DND-41 (cell line): ENCODE data around the gene TBC1D19.
"Not testable (repeated sequence)": the region's sequence is repeated elsewhere in the genome, so short reads cannot be mapped to it uniquely, and the experiment has no call there.

Experiments
- ATAC-seq: fragments of 200-7000 bp; cut with Tn5 transposase; 3 replicates; pipeline ENCODE4 v1.9.1; 2021; ENCODE audit warnings: low read depth; ENCODE audit not compliant: insufficient read depth
- DNase-seq: peaks from one replicate; pipeline ENCODE4 v3.0.0-alpha.2; 2020
- H2AFZ ChIP-seq: 2 replicates; pipeline ENCODE4 v1.6.0; 2012; ENCODE audit warnings: low read depth, low read length
- H3K27ac ChIP-seq: 2 replicates; pipeline ENCODE4 v1.5.1; 2012; ENCODE audit warnings: low read length, inconsistent platforms
- H3K27me3 ChIP-seq: fragments of 200-600 bp; sonication (generic); 2 replicates; pipeline ENCODE4 v1.6.0; 2012; ENCODE audit warnings: low read length, mild to moderate bottlenecking, inconsistent platforms; ENCODE audit not compliant: insufficient read depth, poor library complexity
- H3K36me3 ChIP-seq: 2 replicates; pipeline ENCODE4 v1.5.1; 2012; ENCODE audit warnings: low read length, inconsistent platforms; ENCODE audit not compliant: insufficient read depth
- H3K4me1 ChIP-seq: 2 replicates; pipeline ENCODE4 v1.5.1; 2012; ENCODE audit warnings: mild to moderate bottlenecking, low read length; ENCODE audit not compliant: insufficient read depth
- H3K4me2 ChIP-seq: 2 replicates; pipeline ENCODE4 v1.6.0; 2012; ENCODE audit warnings: mild to moderate bottlenecking, moderate library complexity, low read length, inconsistent platforms; ENCODE audit not compliant: insufficient read depth
- H3K4me3 ChIP-seq, 2 experiments: fragments of 200-600 bp in 1 of 2; shearing (Covaris generic) in 1 of 2; 2 replicates each; pipeline ENCODE4 v1.5.1; 2012 to 2016; ENCODE audit warnings: inconsistent platforms in 2 of 2, low read length in 2 of 2, mild to moderate bottlenecking in 2 of 2, low read depth in 1 of 2, moderate library complexity in 1 of 2
- H3K79me2 ChIP-seq: 2 replicates; pipeline ENCODE4 v1.6.0; 2012; ENCODE audit warnings: low read length, inconsistent platforms; ENCODE audit not compliant: insufficient read depth
- H3K9ac ChIP-seq: 2 replicates; pipeline ENCODE4 v1.6.0; 2012; ENCODE audit warnings: low read depth, mild to moderate bottlenecking, inconsistent platforms, low read length, moderate library complexity
- H3K9me3 ChIP-seq: 2 replicates; pipeline ENCODE4 v1.5.1; 2012; ENCODE audit warnings: low read length, moderate library complexity, mild to moderate bottlenecking, inconsistent platforms; ENCODE audit not compliant: insufficient read depth, severe bottlenecking
- H4K20me1 ChIP-seq: 2 replicates; pipeline ENCODE4 v1.6.0; 2012; ENCODE audit warnings: low read length; ENCODE audit not compliant: insufficient read depth
- CTCF ChIP-seq: IDR thresholded peaks from 2 replicates; pipeline ENCODE4 v1.5.1; 2012; ENCODE audit warnings: borderline replicate concordance, low read length, moderate library complexity, mild to moderate bottlenecking; ENCODE audit not compliant: poor library complexity, severe bottlenecking; ENCODE audit errors: extremely low read depth
- EZH2 ChIP-seq: IDR thresholded peaks from 3 replicates; pipeline ENCODE4 v1.6.1; 2012; ENCODE audit warnings: borderline replicate concordance, low read depth, mild to moderate bottlenecking, moderate library complexity, low read length, inconsistent platforms; ENCODE audit not compliant: severe bottlenecking

TBC1D19 gene

GRCh38 chr4:26619784-26620183, 35.9 kb downstream of the TBC1D19 start:
- Histone ChIP-seq H3K9ac (no peak overlapping the region), H3K4me1 (no peaks in the 10 kb centered on the region), H2AFZ (no peak overlapping the region), H4K20me1 (no peaks in the 10 kb centered on the region), H3K4me2 (no peak overlapping the region), H3K9me3 (no peaks in the 10 kb centered on the region), H3K36me3 (0 out of 2 replicates have a peak, but pooled peaks cover 3% of the 10 kb centered on the region), H3K27ac (no peak overlapping the region), H3K79me2 (no peaks in the 10 kb centered on the region), H3K4me3 (no peak overlapping the region), H3K27me3 (no peaks in the 10 kb centered on the region)
- no peak for TF ChIP-seq CTCF
- no peak for TF ChIP-seq EZH2
- ATAC-seq (no peak), DNase-seq (no peak)

- Histone ChIP-seq H4K20me1 (no peaks in the 10 kb centered on the region), H3K27me3 (no peaks in the 10 kb centered on the region), H3K36me3 (0 out of 2 replicates have a peak, but pooled peaks cover 3% of the 10 kb centered on the region), H3K4me3 (no peak overlapping the region), H3K4me2 (no peak overlapping the region), H2AFZ (no peak overlapping the region), H3K79me2 (no peaks in the 10 kb centered on the region), H3K9ac (no peak overlapping the region), H3K4me1 (no peaks in the 10 kb centered on the region), H3K27ac (no peak overlapping the region), H3K9me3 (no peaks in the 10 kb centered on the region)
- ATAC-seq (no peak), DNase-seq (no peak)
- TF ChIP-seq EZH2, result no peak
Observed at GRCh38 chr4:26621366-26621765, 37.5 kb downstream of the TBC1D19 start.

- H3K36me3 ChIP-seq, result no peaks in the 10 kb centered on the region
- no peaks in the 10 kb centered on the region for H3K27me3 ChIP-seq
- no peak overlapping the region for H3K4me3 ChIP-seq
- H3K79me2 ChIP-seq, result no peaks in the 10 kb centered on the region
- TF ChIP-seq EZH2 (no peak), CTCF (no peak)
- H3K9me3 ChIP-seq, result no peaks in the 10 kb centered on the region
- H3K4me2 ChIP-seq, result no peak overlapping the region
- no peak overlapping the region for H3K9ac ChIP-seq
- no peak overlapping the region for H2AFZ ChIP-seq
- DNase-seq (no peak), ATAC-seq (no peak)
- no peaks in the 10 kb centered on the region for H3K4me1 ChIP-seq
- H4K20me1 ChIP-seq, result no peaks in the 10 kb centered on the region
- H3K27ac ChIP-seq, result peak overlapping the region; percentile 50
Observed at GRCh38 chr4:26622913-26623312, 39.0 kb downstream of the TBC1D19 start.

- not testable (repeated sequence) for H4K20me1 ChIP-seq, H3K9ac ChIP-seq, H3K27me3 ChIP-seq, H3K9me3 ChIP-seq, H3K36me3 ChIP-seq, DNase-seq, H3K79me2 ChIP-seq, H3K4me3 ChIP-seq, H3K4me1 ChIP-seq, H3K27ac ChIP-seq, H2AFZ ChIP-seq, ATAC-seq, H3K4me2 ChIP-seq
Observed at GRCh38 chr4:26626658-26627057, 42.8 kb downstream of the TBC1D19 start.
